ENCODE measurements around the gene DNAJC6.

DNA sequence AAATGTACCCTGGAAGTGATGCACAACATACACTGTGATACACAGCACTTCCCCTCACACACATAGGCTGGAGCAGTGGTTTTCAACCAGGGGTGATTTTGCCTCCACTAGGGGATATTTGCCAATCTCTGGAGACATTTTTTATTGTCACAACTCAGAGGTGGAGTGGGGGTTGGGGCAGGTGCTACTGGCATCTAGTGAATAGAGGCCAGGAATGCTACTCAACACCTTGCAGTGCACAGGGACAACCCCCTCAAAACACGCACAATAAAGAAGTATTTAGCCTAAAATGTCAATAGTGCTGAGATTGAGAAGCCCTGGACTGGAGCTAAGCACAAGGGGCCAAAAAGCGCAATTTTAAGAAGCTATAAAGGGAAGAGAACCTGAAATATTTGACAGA lies 54.1 kb downstream of the DNAJC6 start:
- TF ChIP-seq POLR2AphosphoS5 (IDR thresholded peaks at IDR 0.05; ENCODE audit: low read depth, low read length), result no peak
- TF ChIP-seq, protein P1, sequence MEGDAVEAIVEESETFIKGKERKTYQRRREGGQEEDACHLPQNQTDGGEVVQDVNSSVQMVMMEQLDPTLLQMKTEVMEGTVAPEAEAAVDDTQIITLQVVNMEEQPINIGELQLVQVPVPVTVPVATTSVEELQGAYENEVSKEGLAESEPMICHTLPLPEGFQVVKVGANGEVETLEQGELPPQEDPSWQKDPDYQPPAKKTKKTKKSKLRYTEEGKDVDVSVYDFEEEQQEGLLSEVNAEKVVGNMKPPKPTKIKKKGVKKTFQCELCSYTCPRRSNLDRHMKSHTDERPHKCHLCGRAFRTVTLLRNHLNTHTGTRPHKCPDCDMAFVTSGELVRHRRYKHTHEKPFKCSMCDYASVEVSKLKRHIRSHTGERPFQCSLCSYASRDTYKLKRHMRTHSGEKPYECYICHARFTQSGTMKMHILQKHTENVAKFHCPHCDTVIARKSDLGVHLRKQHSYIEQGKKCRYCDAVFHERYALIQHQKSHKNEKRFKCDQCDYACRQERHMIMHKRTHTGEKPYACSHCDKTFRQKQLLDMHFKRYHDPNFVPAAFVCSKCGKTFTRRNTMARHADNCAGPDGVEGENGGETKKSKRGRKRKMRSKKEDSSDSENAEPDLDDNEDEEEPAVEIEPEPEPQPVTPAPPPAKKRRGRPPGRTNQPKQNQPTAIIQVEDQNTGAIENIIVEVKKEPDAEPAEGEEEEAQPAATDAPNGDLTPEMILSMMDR (IDR thresholded peaks at IDR 0.05), result no peak
- no peak for TF ChIP-seq MEF2A (IDR thresholded peaks at IDR 0.05; ENCODE audit: borderline replicate concordance, low read depth)
- TF ChIP-seq EP300 (IDR thresholded peaks at IDR 0.05; ENCODE audit: borderline replicate concordance in 1 of 2, low read depth in 1 of 2, low read length in 1 of 2), result no peak
- no peak for TF ChIP-seq EZH2phosphoT487 (IDR thresholded peaks at IDR 0.05; ENCODE audit: borderline replicate concordance, low read depth)
- TF ChIP-seq TAF1 (IDR thresholded peaks at IDR 0.05; ENCODE audit: borderline replicate concordance, low read depth, low read length), result no peak
- no peak for TF ChIP-seq SIN3A (IDR thresholded peaks at IDR 0.05; ENCODE audit: borderline replicate concordance, low read depth, low read length)
- TF ChIP-seq MXI1 (IDR thresholded peaks at IDR 0.05; ENCODE audit: low read depth, low read length), result no peak
- TF ChIP-seq, protein P2, sequence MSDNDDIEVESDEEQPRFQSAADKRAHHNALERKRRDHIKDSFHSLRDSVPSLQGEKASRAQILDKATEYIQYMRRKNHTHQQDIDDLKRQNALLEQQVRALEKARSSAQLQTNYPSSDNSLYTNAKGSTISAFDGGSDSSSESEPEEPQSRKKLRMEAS (IDR thresholded peaks at IDR 0.05; ENCODE audit: low read depth), result no peak
- TF ChIP-seq YY1 (IDR thresholded peaks at IDR 0.05; ENCODE audit: low read depth), result no peak
- TF ChIP-seq TCF12 (IDR thresholded peaks at IDR 0.05), result no peak
